AG20443 (cell line): Measurements from ENCODE around the gene ASNSD1.
"Not testable (repeated sequence)": the region's sequence is repeated elsewhere in the genome, so short reads cannot be mapped to it uniquely, and the experiment has no call there.

Experiments
- DNase-seq: peaks from one replicate; pipeline ENCODE4 v3.0.0; 2012; ENCODE audit warnings: low spot score, mixed read lengths

Gene ASNSD1

DNA sequence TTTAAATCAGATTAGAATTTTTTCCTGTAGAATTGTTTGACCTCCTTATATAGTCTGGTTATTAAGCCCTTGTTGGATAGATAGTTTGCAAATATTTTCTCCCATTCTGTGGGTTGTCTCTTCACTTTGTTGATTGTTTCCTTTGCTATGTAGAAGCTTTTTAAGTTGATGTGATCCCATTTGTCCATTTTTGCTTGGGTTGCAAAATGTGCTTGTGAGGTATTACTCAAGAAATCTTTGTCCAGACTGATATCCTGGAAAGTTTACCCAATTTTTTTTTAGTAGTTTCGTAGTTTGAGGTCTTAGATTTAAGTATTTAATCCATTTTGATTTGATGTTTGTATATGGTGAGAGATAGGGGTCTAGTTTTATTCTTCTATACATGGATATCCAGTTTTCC is 26.5 kb downstream of the ASNSD1 start:
- DNase-seq: not testable (repeated sequence)

DNA sequence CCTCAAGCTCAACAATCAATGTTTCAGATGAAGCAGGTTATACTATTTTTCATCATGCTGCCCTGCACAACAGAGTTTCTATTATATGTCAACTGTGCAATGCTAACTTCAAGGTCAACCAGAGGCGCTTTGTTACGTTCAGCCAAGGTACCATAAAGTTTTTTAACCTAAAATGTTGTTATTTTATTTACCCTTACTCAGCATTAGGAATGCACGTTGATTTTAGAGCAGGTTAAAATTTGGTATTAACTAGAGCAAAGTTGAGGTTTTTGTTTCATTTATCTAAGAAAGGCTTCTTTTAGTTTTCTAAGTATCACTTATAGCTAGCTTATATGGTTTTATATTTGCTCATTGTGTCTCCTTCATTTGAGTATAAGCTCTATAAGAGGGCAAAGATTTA is 35.0 kb downstream of the ASNSD1 start:
- DNase-seq: no peak

DNA sequence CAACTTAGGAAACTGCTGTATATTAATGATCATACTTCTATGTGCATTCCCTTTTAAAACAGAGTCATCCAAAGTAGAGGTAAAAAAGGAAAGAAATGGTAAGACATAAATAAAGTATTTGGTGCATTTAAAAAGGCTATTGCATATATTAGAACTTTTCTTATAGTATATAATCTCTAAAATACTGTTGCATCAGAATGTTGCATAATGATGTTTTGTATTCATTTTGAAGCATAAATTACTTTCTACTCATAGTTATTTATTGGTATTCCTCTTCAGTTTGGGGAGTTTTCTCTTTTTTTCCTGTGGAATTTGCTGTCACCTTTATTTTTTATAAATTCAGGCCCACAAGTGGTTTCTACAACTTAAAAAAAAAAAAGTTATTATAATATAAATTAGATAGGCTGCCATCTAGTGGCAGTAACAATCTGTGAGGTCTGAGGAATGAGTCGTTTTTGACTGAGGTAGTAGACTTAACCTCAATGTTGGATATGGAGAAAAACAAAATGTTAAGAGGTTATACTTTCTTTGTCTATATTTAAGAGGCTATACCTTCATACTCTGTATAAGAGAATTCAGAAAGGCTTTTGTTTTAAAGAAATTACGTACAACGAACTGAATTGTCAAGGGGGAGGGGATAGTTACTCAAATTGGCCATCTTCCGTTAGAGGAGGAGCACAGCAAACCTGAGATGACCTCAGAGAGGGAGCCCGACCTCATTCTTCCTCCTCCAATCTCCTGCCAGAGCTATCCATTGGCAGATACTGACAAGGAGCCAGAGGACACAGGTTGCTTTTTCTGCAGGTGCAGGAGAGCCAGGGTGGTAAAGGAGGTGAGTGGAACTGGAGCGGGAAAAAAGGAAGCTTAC is 37.0 kb downstream of the ASNSD1 start:
- peak; percentile 37 for DNase-seq

DNA sequence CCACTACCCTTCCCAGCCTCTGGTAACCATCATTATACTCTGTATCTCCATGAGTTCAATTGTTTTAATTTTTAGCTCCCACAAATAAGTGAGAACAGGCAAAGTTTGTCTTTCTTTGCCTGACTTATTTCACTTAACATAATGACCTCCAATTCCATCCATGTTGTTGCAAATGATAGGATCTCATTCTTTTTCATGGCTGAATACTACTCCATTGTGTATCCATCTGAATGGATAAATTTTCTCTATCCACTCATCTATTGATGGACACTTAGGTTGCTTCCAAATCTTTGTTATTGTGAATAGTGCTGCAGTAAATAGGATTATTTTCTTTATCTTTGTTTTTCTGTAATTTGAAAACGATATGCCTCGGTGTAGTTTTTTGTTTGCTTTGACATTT is 39.4 kb downstream of the ASNSD1 start:
- no peak for DNase-seq

DNA sequence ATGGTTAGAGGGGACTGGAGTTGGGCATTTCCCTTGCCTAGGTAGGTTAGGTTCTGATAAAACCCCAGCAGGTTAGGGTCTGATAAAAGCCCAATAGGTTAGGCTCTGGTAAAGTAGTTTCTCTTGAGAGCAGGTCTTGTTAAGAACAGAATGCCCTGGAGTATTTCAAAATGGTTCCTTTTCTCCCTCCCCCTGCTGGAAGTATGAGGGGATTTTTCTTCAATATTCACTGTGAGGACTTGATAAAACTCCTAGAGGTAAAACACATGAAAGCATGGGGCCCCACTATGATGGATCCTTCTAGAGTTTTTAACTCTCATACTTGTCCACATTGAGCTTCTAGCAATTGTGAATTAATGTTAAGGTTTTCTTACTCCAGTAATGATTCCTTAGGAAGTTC is 40.8 kb downstream of the ASNSD1 start:
- no peak for DNase-seq

DNA sequence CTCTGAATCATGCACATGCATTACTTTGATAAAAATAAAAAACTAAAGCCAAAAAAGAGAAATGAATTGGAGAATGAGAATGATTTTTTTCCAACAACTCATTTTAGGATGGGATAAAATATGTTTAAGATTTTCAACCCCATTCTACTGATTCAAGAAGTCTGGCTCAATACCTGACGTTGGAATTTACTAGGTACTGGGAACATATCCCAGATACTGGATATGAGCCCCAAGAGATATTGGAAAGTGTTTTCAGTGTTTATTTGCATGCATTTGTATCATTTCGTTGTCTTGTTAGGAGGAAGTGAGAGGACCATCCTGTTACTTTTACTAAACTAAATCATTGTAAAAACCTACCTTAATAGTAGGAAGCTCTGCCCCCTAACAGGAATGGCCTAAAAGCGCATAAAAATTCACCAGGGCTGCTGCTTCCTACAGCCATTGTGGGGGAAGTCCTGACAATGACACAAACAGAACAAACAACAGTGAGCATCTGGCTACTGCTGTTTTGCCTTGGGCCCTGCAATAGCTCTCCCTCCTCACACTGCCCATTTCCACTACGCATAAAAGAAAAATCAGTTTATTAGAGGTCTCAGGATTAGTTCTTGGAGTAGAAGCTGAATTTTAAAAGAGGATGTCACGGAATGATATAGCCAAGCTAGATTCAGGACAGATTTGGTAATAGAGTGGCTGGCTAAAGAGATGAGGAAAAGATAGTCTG is 48.4 kb downstream of the ASNSD1 start:
- no peak for DNase-seq

DNA sequence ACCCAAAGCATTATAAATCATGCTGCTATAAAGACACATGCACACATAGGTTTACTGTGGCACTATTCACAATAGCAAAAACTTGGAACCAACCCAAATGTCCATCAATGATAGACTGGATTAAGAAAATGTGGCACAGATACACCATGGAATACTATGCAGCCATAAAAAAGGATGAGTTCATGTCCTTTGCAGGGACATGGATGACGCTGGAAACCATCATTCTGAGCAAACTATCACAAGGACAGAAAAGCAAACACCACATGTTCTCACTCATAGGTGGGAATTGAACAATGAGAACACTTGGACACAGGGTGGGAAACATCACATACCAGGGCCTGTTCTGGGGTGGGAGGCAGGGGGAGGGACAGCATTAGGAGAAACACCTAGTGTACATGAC is 56.3 kb downstream of the ASNSD1 start:
- DNase-seq: not testable (repeated sequence)

DNA sequence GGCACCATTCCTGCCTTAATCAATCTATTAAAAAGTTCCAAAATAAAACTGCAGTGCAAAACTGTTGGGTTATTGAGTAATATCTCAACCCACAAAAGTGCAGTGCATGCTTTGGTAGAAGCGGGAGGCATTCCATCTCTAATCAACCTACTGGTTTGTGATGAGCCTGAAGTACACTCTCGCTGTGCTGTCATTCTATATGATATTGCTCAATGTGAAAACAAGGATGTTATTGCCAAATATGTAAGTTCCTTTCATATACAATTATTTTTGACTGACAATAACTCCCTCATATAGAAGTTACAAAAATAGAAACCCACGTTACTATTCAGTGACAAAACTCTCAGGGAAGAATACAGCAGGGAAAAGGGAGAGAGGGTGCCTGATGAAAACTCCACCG is 58.3 kb downstream of the ASNSD1 start:
- DNase-seq: no peak
